NCI-H82 treated with DMSO at 0.1 percent for 48 hours (cell line): ENCODE results near the gene CTDSPL.
A peak's percentile ranks its signal among the peaks of the same experiment; 100 is the strongest.

Experiments used
- DNase-seq: peaks from one replicate; lab custom pipeline; 2025; ENCODE audit not compliant: unreplicated experiment; lab: John Stamatoyannopoulos, UW

CTDSPL gene

DNA sequence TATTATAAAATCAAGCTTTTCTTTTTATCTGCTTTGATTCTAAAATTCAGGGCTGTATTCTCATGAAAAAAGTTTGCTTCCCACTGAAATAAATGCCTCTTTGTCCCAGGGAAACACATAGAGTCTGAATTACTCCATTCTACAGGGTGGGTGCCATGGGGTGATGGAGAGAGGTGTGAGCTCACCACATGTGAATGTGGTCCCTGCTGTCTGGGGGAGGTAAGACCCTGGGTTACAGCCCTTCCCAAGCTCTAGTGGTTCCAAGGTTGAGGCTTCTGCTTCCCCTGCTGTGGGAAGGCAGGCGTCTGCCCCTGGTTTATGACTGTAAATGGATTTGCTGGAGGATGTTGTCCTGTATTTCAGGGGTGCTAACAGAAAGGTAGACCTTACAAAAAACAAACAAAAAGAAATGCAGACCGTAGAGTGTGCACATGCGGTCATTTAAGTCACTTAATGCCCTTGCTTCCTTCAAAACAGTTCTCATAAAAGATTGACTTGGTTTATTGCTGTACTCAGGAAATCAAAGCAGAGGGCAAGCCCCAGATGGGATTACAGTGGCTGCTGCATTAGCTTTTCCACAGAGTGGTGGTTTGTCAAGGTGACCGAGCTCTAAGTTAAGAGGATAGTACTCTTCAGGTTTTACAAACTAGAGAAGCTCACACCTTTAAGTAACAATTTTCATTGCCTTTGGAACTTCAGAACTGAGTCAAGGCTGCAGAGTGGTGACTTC, 49.2 kb downstream of the CTDSPL start:
- peak; percentile 30 for DNase-seq

GRCh38 chr3:37912052-37912733, 50.5 kb downstream of the CTDSPL start:
- DNase-seq: no peak

- no peak for DNase-seq
Measured at GRCh38 chr3:37913522-37913921, 51.8 kb downstream of the CTDSPL start.

GRCh38 chr3:37916685-37917084, 55.0 kb downstream of the CTDSPL start:
- no peak for DNase-seq

DNA sequence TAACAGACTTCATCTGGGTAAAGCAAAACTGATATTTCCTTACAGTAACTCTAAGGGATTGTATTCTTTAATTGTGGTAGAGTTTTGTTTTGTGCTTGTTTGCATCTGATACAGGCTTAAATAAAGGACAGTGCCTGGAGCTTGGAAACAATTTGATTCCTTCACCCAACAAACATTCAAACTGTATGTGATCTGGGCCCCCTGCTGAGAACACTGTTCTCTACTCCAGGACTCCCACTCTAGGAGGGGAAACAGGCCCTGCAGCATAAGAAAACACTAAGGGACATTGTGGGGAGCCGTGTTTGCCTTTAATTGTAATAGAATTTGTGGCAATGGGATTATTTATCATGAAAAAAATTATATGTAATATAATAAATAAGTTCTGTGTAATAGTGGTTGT, 56.9 kb downstream of the CTDSPL start:
- DNase-seq: no peak

GRCh38 chr3:37920156-37920699, 58.5 kb downstream of the CTDSPL start:
- DNase-seq: no peak

GRCh38 chr3:37921025-37921424, 59.3 kb downstream of the CTDSPL start:
- DNase-seq: no peak

GRCh38 chr3:37922721-37923568, 61.3 kb downstream of the CTDSPL start:
- no peak for DNase-seq

GRCh38 chr3:37923569-37924040, 61.9 kb downstream of the CTDSPL start:
- no peak for DNase-seq

DNA sequence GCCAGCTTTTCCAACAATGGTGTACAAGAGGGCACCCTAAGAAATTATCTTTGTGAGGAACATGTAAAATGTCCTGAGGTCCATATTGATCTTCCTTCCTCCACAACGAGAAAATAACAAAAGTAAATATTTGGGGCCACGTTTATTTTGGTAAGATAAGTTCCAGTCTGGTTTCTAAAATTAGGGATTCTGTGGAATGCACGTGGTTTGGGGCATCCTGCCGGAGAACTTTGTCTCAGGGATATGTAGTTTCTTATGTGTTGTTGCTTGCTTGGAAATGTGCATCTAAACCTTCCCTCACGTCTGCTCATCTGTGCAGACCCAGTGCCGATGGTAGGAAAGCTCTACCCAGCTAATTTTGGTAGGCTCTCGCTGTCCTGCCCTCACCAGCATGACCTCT, 62.8 kb downstream of the CTDSPL start:
- no peak for DNase-seq

DNA sequence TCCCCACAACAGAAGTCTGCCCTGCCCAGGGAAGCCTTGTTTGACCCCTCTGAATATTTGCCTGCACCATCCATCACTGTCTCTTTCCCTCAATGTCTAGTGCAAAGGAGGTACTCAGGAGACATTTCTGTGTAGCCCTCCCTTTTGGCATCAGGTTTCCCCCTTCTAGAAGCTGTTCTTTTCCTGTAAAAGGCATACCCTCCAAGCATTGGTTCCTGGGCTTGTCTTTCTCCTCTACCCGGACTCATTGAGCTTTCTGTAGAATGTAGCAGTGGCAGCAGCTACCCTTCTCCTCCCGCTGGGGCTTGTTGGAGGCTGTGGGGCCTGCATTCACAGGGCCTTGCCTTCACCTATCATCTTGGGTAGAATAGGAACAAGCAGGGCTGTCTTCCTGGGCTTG, 63.5 kb downstream of the CTDSPL start:
- DNase-seq: no peak

- no peak for DNase-seq
Measured at GRCh38 chr3:37926611-37927010, 64.9 kb downstream of the CTDSPL start.

DNA sequence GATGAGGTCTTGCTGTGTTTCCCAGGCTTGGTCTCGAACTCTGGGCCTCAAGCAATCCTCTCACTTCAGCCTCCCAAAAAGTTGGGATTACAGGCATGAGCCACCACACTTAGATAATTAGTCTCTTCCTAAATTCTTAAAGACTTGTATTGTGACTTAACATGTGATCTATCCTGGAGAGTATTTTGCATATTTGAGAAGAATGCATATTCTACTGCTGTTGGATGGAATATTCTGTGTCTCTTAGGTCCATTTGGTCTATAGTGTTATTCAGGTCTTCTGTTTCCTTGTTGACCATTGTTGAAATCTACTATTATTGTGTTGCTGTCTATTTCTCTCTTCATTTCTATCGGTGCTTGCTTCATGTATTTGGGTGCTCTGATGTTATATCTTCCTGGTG, 68.8 kb downstream of the CTDSPL start:
- DNase-seq: no peak

DNA sequence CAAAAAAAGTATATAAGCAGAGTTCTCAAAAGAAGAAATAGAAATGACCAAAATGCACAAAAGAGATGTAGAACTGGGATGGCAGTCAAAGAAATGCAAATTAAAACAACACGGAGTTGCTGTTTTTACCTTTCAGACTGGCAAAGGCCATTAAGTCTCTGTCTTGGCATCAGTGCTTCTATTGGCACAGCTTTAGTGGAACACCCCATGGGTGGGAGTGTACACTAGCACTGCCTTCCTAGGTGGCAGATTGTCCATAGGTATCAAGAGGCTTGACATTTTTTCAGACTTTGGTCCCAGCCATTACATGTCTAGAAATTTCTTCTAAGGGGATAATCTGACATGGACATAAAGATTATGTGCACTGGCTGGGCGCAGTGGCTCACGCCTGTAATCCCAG, 70.8 kb downstream of the CTDSPL start:
- no peak for DNase-seq

GRCh38 chr3:37934631-37935289, 73.1 kb downstream of the CTDSPL start:
- DNase-seq: no peak

GRCh38 chr3:37935290-37935668, 73.6 kb downstream of the CTDSPL start:
- DNase-seq: no peak

GRCh38 chr3:37935756-37936666, 74.3 kb downstream of the CTDSPL start:
- no peak for DNase-seq

DNA sequence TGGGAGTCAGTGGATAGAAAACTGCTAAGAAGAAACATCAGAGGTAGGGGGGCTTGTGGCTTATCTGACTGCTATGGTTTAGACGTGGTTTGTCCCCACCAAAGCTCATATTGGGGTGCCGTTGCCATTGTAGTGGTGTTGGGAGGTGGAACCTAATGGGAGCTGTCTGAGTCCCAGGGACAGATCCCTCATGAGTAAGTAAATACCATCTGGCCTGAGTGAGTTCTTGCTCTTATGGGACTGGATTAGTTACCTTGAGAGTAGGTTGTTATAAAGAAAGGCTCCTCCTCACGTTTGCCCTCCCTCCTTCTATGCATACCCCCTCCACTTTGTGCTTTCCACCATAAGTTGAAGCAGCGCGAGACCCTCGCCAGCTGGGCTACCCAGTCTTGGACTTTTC, 75.5 kb downstream of the CTDSPL start:
- DNase-seq: no peak

GRCh38 chr3:37938011-37938410, 76.3 kb downstream of the CTDSPL start:
- DNase-seq: no peak
